K562 treated with DMSO at 1 percent for 12 hours (cell line): ENCODE measurements around the gene PAGE3. TPM values are rescaled to one million over a fixed set of nuclear protein-coding genes. Genes with fewer than 3 reads are reported as not detected.

ENCODE experiments used
- total RNA-seq: library from RNA; unstranded; fragments of 300-600 nt; gene quantifications from 2 replicates; pipeline ENCODE4 v1.2.3, GENCODE V29; 2022; ENCODE audit not compliant: insufficient read depth

Gene PAGE3
- not detected in 2 replicates for total RNA-seq

GRCh38 chrX:55264816-55265215, at the start of gene PAGE3:
TSS of gene PAGE3 (minus strand) at chrX:55264916. CDS start at chrX:55263903, 1,013 bp downstream.

GRCh38 chrX:55220119-55220794, 44.5 kb downstream of the PAGE3 start, which contains the start of gene PAGE5:
TSS of gene PAGE5 (plus strand) at chrX:55220346. CDS start at chrX:55221383, 1,037 bp downstream.

Other genes with a start within 250 kb of the PAGE3 start
- 59.2 and 71.4 TPM in 2 replicates for gene ALAS2, start 233.9 kb downstream of the PAGE3 start, total RNA-seq
- 28.3 and 31.1 TPM in 2 replicates for gene PAGE2B, start 189.9 kb downstream of the PAGE3 start, total RNA-seq
- gene PAGE2, start 175.9 kb downstream of the PAGE3 start, total RNA-seq: 3.5 and 5.3 TPM in 2 replicates
- gene PAGE5, start 44.6 kb downstream of the PAGE3 start, total RNA-seq: 234 and 275 TPM in 2 replicates
- gene MAGEH1, start 187.2 kb upstream of the PAGE3 start, total RNA-seq: 14.4 and 16.6 TPM in 2 replicates
- gene USP51, start 224.9 kb upstream of the PAGE3 start, total RNA-seq: 0.64 and 1.4 TPM in 2 replicates